Measurements from ENCODE around the gene HEXIM2.

GRCh38 chr17:45143094-45143670 lies 18.5 kb upstream of the HEXIM2 start:
- TF ChIP-seq CTCF (IDR thresholded peaks at IDR 0.05 in 8 of 11, conservative IDR thresholded peaks at IDR 0.05 in 3 of 11) (no peak), POLR2A (IDR thresholded peaks at IDR 0.05) (no peak)
